Gastrocnemius medialis (tissue), 4 donors: Measurements from ENCODE around the gene ATP8B4. TPM values are rescaled to one million over a fixed set of nuclear protein-coding genes. Genes with fewer than 3 reads are reported as not detected.

Experiments
- ATAC-seq, 2 donors: fragments of 150-250 bp; one replicate each; pipeline ENCODE4 v1.9.1; 2016
- DNase-seq, 2 donors: peaks; one replicate each; pipeline ENCODE4 v3.0.0-alpha.2; 2019
- H3K27ac ChIP-seq, 4 donors: fragments of 200-600 bp; sonication (generic); 1 replicate in 1 of 4; 2 replicates in 3 of 4; pipeline ENCODE4 v1.5.1; 2016 to 2018; ENCODE audit warnings: mild to moderate bottlenecking in 2 of 4, moderate library complexity in 1 of 4
- H3K27me3 ChIP-seq, 3 donors: fragments of 200-600 bp; sonication (generic) in 2 of 3; 1 replicate in 1 of 3; 2 replicates in 2 of 3; pipeline versions ENCODE4 v1.5.1 to v1.6.0; 2016 to 2019; ENCODE audit warnings: mild to moderate bottlenecking in 1 of 3, moderate library complexity in 1 of 3
- H3K36me3 ChIP-seq, 2 donors: fragments of 200-600 bp; sonication (generic) in 1 of 2; one replicate each; pipeline ENCODE4 v1.5.1; 2017 to 2018
- H3K4me1 ChIP-seq, 2 donors: fragments of 200-600 bp; sonication (generic) in 1 of 2; one replicate each; pipeline ENCODE4 v1.5.1; 2016 to 2017; ENCODE audit warnings: mild to moderate bottlenecking in 2 of 2
- H3K4me3 ChIP-seq, 4 donors: fragments of 200-600 bp; sonication (generic) in 3 of 4; 1 replicate in 1 of 4; 2 replicates in 3 of 4; pipeline ENCODE4 v1.5.1; 2016 to 2019; ENCODE audit warnings: mild to moderate bottlenecking in 2 of 4
- H3K9me3 ChIP-seq, 3 donors: fragments of 200-600 bp; sonication (generic) in 2 of 3; 1 replicate in 1 of 3; 2 replicates in 2 of 3; pipeline ENCODE4 v1.5.1; 2016 to 2019
- CTCF ChIP-seq, 5 experiments: fragments of 450-650 bp in 3 of 5; fragments of 200-600 bp in 2 of 5; sonication (generic) in 2 of 5; IDR thresholded peaks in 4 of 5; conservative IDR thresholded peaks in 1 of 5; 1 replicate in 4 of 5; 2 replicates in 1 of 5; pipeline ENCODE4 v1.5.1; 2016 to 2019; ENCODE audit warnings: antibody characterized with exemption in 5 of 5, mild to moderate bottlenecking in 3 of 5, moderate library complexity in 3 of 5
- POLR2A ChIP-seq, 2 donors: fragments of 450-650 bp; IDR thresholded peaks; one replicate each; pipeline ENCODE4 v1.6.1; 2017; ENCODE audit warnings: antibody characterized with exemption in 2 of 2, mild to moderate bottlenecking in 2 of 2, moderate library complexity in 2 of 2
- in situ Hi-C, 4 donors: fragments of 200-750 bp; cut with MboI; loops; one replicate each; pipeline versions ENCODE4 v1.15.0 to v1.8.0; 2017; ENCODE audit warnings: low sequenced_read_pairs in 4 of 4
- intact Hi-C: fragments of 100-400 bp; cut with DNase I; formaldehyde crosslinking; loops from one replicate; pipeline ENCODE4 v1.15.1; 2023; ENCODE audit warnings: low total_unique reads
- total RNA-seq, 4 donors: library from RNA; depleted of rRNA; stranded (reverse); fragments of >200 nt; gene quantifications; one replicate each; pipeline versions ENCODE4 v1.1.0 to v1.2.3, GENCODE V29; 2016

Gene ATP8B4
- total RNA-seq, 4 donors from 2014 or later: 1.7 to 3.4 (median 2.4) TPM

- Histone ChIP-seq H3K4me3 (no peak overlapping the region), H3K27ac (no peak overlapping the region), H3K36me3 (no peaks in the 10 kb centered on the region), H3K4me1 (no peaks in the 10 kb centered on the region), H3K27me3 (no peaks in the 10 kb centered on the region), H3K9me3 (no peaks in the 10 kb centered on the region)
- TF ChIP-seq POLR2A (IDR thresholded peaks at IDR 0.05) (no peak), CTCF (IDR thresholded peaks at IDR 0.05 in 4 of 5, conservative IDR thresholded peaks at IDR 0.05 in 1 of 5) (no peak)
- in situ Hi-C loops: loop anchor here in 1 of 4 donors (25.0 kb wide), 1 partner anchor 98 kb away; no protein-coding TSS in a partner anchor
- DNase-seq (no peak), ATAC-seq (no peak)
- intact Hi-C loops: no loop called here
Observed at GRCh38 chr15:49814709-49815108, 304.3 kb downstream of the ATP8B4 start.

GRCh38 chr15:49813625-49814024, 305.4 kb downstream of the ATP8B4 start:
- no peak for ATAC-seq
- no peak for DNase-seq
- in situ Hi-C loops: loop anchor here in 1 of 4 donors (25.0 kb wide), 1 partner anchor 99 kb away; no protein-coding TSS in a partner anchor

GRCh38 chr15:49810720-49811119, 308.3 kb downstream of the ATP8B4 start:
- Histone ChIP-seq H3K4me3 (no peak overlapping the region), H3K4me1 (no peaks in the 10 kb centered on the region), H3K9me3 (no peaks in the 10 kb centered on the region), H3K27ac (no peak overlapping the region), H3K27me3 (no peaks in the 10 kb centered on the region), H3K36me3 (no peaks in the 10 kb centered on the region)
- TF ChIP-seq CTCF (IDR thresholded peaks at IDR 0.05 in 4 of 5, conservative IDR thresholded peaks at IDR 0.05 in 1 of 5) (no peak), POLR2A (IDR thresholded peaks at IDR 0.05) (no peak)
- in situ Hi-C loops: loop anchor here in 1 of 4 donors (25.0 kb wide), 1 partner anchor 102 kb away; no protein-coding TSS in a partner anchor
- no peak for ATAC-seq
- DNase-seq: no peak
- intact Hi-C loops: no loop called here

More at GRCh38 chr15:49813625-49814024, 305.4 kb downstream of the ATP8B4 start:
- Histone ChIP-seq H3K27me3 (no peaks in the 10 kb centered on the region), H3K4me3 (no peak overlapping the region), H3K27ac (no peak overlapping the region), H3K36me3 (no peaks in the 10 kb centered on the region), H3K4me1 (no peaks in the 10 kb centered on the region), H3K9me3 (no peaks in the 10 kb centered on the region)
- TF ChIP-seq POLR2A (IDR thresholded peaks at IDR 0.05) (no peak), CTCF (IDR thresholded peaks at IDR 0.05 in 4 of 5, conservative IDR thresholded peaks at IDR 0.05 in 1 of 5) (no peak)
- intact Hi-C loops: no loop called here

GRCh38 chr15:49809894-49810609, 309.0 kb downstream of the ATP8B4 start:
- Histone ChIP-seq H3K4me3 (no peak overlapping the region), H3K36me3 (no peaks in the 10 kb centered on the region), H3K9me3 (no peaks in the 10 kb centered on the region), H3K4me1 (no peaks in the 10 kb centered on the region), H3K27ac (no peak overlapping the region), H3K27me3 (no peaks in the 10 kb centered on the region)
- in situ Hi-C loops (loop anchor here in 1 of 4 donors (25.0 kb wide), 1 partner anchor 102 kb away; no protein-coding TSS in a partner anchor), intact Hi-C loops (no loop called here)
- DNase-seq (no peak), ATAC-seq (no peak)
- TF ChIP-seq POLR2A (IDR thresholded peaks at IDR 0.05): no peak
- TF ChIP-seq CTCF (IDR thresholded peaks at IDR 0.05 in 4 of 5, conservative IDR thresholded peaks at IDR 0.05 in 1 of 5): no peak
